ENCODE results near the gene AKNAD1. TPM values are rescaled to one million over a fixed set of nuclear protein-coding genes. Genes with fewer than 3 reads are reported as not detected.
"Not testable (repeated sequence)": the region's sequence is repeated elsewhere in the genome, so short reads cannot be mapped to it uniquely, and the experiment has no call there.

AKNAD1 gene
- total and polyA plus RNA-seq, 2 of the 8 experiments (the other 6 are each of a cell fraction or from before 2014, with no cell fraction given): not detected

DNA sequence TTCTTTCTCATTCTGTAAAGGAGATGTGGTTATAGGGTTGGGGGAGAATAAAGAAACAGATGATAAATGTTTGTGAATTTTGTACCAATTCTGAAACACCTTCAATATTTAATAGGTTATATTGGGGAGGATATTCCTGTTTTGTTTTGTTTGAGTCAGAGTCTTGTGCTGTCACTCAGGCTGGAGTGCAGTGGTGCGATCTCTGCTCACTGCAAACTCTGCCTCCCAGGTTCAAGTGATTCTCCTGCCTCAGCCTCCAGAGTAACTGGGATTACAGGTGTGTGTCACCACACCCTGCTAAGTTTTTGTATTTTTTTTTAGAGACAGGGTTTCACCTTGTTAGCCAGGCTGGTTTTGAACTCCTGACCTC, 75.3 kb downstream of the AKNAD1 start:
- FAIRE-seq; H2BK15ac ChIP-seq (ENCODE audit: low read length); H3K79me2 ChIP-seq (ENCODE audit: control insufficient read depth in 1 of 2, insufficient read depth in 2 of 2, low read length in 2 of 2); H4K8ac ChIP-seq (ENCODE audit: extremely low read depth, insufficient read depth, low read length); H2AK5ac ChIP-seq (ENCODE audit: low read depth, low read length); POLR2A ChIA-PET (ENCODE audit: partially characterized antibody); H2BK12ac ChIP-seq (ENCODE audit: low read depth, low read length); H2AFZ ChIP-seq (ENCODE audit: low read length); H3K14ac ChIP-seq (ENCODE audit: insufficient read length); H4K20me1 ChIP-seq (replicated peaks in 1 of 2; ENCODE audit: control insufficient read depth in 1 of 2, insufficient read depth in 2 of 2, low read length in 2 of 2); H3K4me3 ChIP-seq (ENCODE audit: extremely low read depth in 1 of 4, insufficient read depth in 2 of 4, low read depth in 3 of 4, low read length in 4 of 4); H2BK20ac ChIP-seq (ENCODE audit: low read length); H4K5ac ChIP-seq (ENCODE audit: insufficient read length, low read depth, low read length); H3K4ac ChIP-seq (replicated peaks; ENCODE audit: insufficient read length, low read depth, low read length); H2BK5ac ChIP-seq (ENCODE audit: low read depth, low read length); H3K27me3 ChIP-seq (replicated peaks in 1 of 4; ENCODE audit: control insufficient read depth in 3 of 4, extremely low read depth in 1 of 4, insufficient read depth in 3 of 4, low read length in 3 of 4); DNase-seq (ENCODE audit: low read depth in 1 of 2, low spot score in 2 of 2); H3K56ac ChIP-seq (replicated peaks; ENCODE audit: insufficient read length, low read depth, low read length); H2BK120ac ChIP-seq (replicated peaks; ENCODE audit: low read depth, low read length); CTCF ChIA-PET (ENCODE audit: partially characterized antibody); H3K4me1 ChIP-seq (replicated peaks in 1 of 4; ENCODE audit: control insufficient read depth in 3 of 4, insufficient read depth in 4 of 4, low read length in 3 of 4); H3K4me2 ChIP-seq (ENCODE audit: insufficient read depth in 1 of 2, low read depth in 2 of 2, low read length in 2 of 2); H3K23ac ChIP-seq (ENCODE audit: insufficient read length); H4K91ac ChIP-seq (replicated peaks; ENCODE audit: insufficient read length, low read length); H3K9ac ChIP-seq (replicated peaks in 1 of 4; ENCODE audit: extremely low read depth in 1 of 4, low read depth in 3 of 4, low read length in 3 of 4); H3K79me1 ChIP-seq (ENCODE audit: low read depth, low read length); H3K27ac ChIP-seq (ENCODE audit: low read depth, low read length); H3K18ac ChIP-seq (ENCODE audit: extremely low read depth, low read length); H3K23me2 ChIP-seq (ENCODE audit: low read depth, low read length): not testable (repeated sequence)
- Histone ChIP-seq H3K9me3 (ENCODE audit: insufficient read depth in 2 of 2, low read depth in 1 of 2, low read length in 1 of 2) (peaks cover 24 to 26% of the 10 kb centered on the region in 2 experiments), H3K36me3 (ENCODE audit: control insufficient read depth in 2 of 4, insufficient read depth in 4 of 4, low read length in 3 of 4) (peaks cover 2 to 45% (median 26%) of the 10 kb centered on the region in 4 experiments; a peak in 5 of 8 replicates)
- WGBS, 2 experiments (ENCODE audit: extremely low coverage in 1 of 2, insufficient coverage in 1 of 2, insufficient read length in 1 of 2, insufficient replicate concordance in 2 of 2, low coverage in 1 of 2, low lambda C conversion rate in 2 of 2, missing lambda C conversion rate in 1 of 2): 100% methylated on average over 1 of the region's 1 CpG; no CpG with 5 or more reads in 1 of the 2 experiments
